MCF 10A (cell line): ENCODE results near the gene SIPA1L2. TPM values are rescaled to one million over a fixed set of nuclear protein-coding genes. Genes with fewer than 3 reads are reported as not detected.

ENCODE experiments used
- BruUV-seq: library from RNA; stranded (reverse); fragments of 400-500 nt; replicated peaks from 2 replicates; lab custom pipeline; 2021; lab: Mats Ljungman, UMichigan
- CTCF ChIA-PET: fragments of 300-600 bp; sonication (Branson Sonifier 250); formaldehyde crosslinking; extraction: SDS; loops from one replicate; lab custom pipeline; 2021; ENCODE audit warnings: antibody characterized with exemption, inconsistent platforms; lab: Yijun Ruan, JAX
- POLR2A ChIA-PET: fragments of 300-600, 350-650 bp; sonication (Branson Sonifier 250); formaldehyde crosslinking; extraction: SDS; loops from one replicate; lab custom pipeline; 2020; ENCODE audit warnings: antibody characterized with exemption, inconsistent platforms; lab: Yijun Ruan, JAX
- DNase-seq: peaks from one replicate; pipeline ENCODE4 v3.0.0-alpha.2; 2018; ENCODE audit not compliant: unreplicated experiment
- H3K27ac Mint-ChIP-seq: one replicate; pipeline ENCODE4 v1.8.0; 2022; ENCODE audit warnings: mild to moderate bottlenecking, low read depth, mixed read lengths; ENCODE audit not compliant: unreplicated experiment
- H3K27me3 Mint-ChIP-seq: one replicate; pipeline ENCODE4 v1.8.0; 2022; ENCODE audit warnings: mixed read lengths; ENCODE audit not compliant: insufficient read depth, unreplicated experiment
- H3K36me3 Mint-ChIP-seq: one replicate; pipeline ENCODE4 v1.8.0; 2022; ENCODE audit warnings: mild to moderate bottlenecking, moderate library complexity, mixed read lengths; ENCODE audit not compliant: insufficient read depth, unreplicated experiment
- H3K4me1 Mint-ChIP-seq: one replicate; pipeline ENCODE4 v1.8.0; 2022; ENCODE audit warnings: mixed read lengths; ENCODE audit not compliant: insufficient read depth, unreplicated experiment
- H3K4me3 Mint-ChIP-seq: one replicate; pipeline ENCODE4 v1.8.0; 2022; ENCODE audit warnings: mild to moderate bottlenecking, moderate library complexity, mixed read lengths; ENCODE audit not compliant: unreplicated experiment
- H3K9me3 Mint-ChIP-seq: one replicate; pipeline ENCODE4 v1.8.0; 2022; ENCODE audit warnings: mixed read lengths; ENCODE audit not compliant: unreplicated experiment
- intact Hi-C: fragments of 100-400 bp; cut with micrococcal nuclease; formaldehyde crosslinking; loops from 2 replicates; pipeline ENCODE4 v1.14.1; 2022
- total RNA-seq: library from RNA; stranded (reverse); gene quantifications from 2 replicates; pipeline ENCODE4 v1.2.3, GENCODE V29; 2022
- TF ChIP-seq, protein P1 (sequence below): fragments of 200-600 bp; IDR thresholded peaks from one replicate; pipeline ENCODE4 v1.8.0; 2022; ENCODE audit warnings: antibody characterized with exemption, mild to moderate bottlenecking; ENCODE audit not compliant: unreplicated experiment

SIPA1L2 gene
- total RNA-seq, 1 experiment from 2014 or later: 15.2 TPM

DNA sequence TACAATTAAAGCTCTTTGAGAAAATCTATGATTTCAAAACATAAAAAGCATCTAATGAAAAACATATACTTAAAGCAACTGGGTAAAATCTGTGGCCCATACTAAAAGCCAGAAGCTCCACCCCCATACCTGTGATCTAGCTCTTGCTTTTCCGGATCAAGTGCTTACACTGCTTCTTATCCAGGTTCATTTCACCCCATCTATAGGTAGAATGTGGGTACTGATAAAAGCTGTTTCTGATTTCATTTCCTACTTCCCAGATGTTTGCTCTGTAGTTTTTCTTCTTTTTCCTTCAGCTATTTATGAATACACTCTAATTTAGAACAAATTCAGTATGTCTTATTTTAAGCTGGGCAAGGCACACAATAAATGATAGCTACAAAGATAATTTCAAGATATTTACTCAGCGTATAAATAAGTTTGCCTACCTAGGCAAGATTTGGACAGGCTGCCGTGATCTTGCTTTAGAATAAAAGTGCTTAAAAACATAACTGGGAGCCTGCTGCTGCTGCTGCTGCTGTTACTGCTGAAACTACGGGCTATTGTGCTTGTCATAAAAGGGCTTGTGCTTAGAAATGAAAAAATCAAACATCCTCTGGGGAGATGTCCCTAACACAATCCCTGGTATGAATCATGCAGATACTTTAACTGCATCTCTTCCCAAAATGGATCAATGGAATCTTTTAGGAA, 2.1 kb downstream of the SIPA1L2 start:
- BruUV-seq: TSS peak; percentile 25

DNA sequence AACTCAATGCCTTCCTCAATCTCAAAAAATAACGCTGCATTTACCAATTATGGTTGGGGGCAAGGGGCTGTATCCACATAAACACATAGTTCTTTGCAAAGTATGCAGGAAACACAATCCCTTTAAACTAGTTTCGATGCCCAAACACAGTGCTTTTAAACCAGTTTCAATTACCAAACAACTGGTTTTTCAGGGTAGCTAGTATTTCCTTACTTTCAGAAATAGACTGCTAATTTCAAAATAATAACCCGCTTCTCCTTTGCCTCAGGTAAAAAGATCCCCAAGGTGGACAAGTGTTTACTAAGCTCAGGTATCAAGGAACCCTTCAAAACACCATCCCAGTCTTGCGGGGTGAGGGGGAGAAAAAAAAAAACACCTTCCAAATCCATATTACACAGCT, 2.8 kb downstream of the SIPA1L2 start:
- Mint-ChIP-seq H3K9me3 (no peaks in the 10 kb centered on the region), H3K4me3 (peak overlapping the region; percentile 97), H3K27ac (peak overlapping the region; percentile 3), H3K36me3 (peaks cover 6% of the 10 kb centered on the region), H3K27me3 (no peaks in the 10 kb centered on the region), H3K4me1 (peaks cover 46% of the 10 kb centered on the region)
- DNase-seq: no peak
- BruUV-seq: no TSS peak
- intact Hi-C loops: loop anchor here (1.0 to 10.0 kb wide), 8 partner anchors 98 to 745 kb away; no protein-coding TSS in a partner anchor
- ChIA-PET CTCF (interaction anchor here (0.6 to 6.4 kb wide), 139 partner anchors 9 to 1005 kb away, joined by 3 to 154 read pairs (median 5); no protein-coding TSS in a partner anchor), POLR2A (interaction anchor here (0.6 to 3.9 kb wide), 41 partner anchors 11 to 902 kb away, joined by 3 to 36 read pairs (median 5); no protein-coding TSS in a partner anchor)
- TF ChIP-seq, protein P1, sequence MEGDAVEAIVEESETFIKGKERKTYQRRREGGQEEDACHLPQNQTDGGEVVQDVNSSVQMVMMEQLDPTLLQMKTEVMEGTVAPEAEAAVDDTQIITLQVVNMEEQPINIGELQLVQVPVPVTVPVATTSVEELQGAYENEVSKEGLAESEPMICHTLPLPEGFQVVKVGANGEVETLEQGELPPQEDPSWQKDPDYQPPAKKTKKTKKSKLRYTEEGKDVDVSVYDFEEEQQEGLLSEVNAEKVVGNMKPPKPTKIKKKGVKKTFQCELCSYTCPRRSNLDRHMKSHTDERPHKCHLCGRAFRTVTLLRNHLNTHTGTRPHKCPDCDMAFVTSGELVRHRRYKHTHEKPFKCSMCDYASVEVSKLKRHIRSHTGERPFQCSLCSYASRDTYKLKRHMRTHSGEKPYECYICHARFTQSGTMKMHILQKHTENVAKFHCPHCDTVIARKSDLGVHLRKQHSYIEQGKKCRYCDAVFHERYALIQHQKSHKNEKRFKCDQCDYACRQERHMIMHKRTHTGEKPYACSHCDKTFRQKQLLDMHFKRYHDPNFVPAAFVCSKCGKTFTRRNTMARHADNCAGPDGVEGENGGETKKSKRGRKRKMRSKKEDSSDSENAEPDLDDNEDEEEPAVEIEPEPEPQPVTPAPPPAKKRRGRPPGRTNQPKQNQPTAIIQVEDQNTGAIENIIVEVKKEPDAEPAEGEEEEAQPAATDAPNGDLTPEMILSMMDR: no peak

More for the DNA sequence above, 2.1 kb downstream of the SIPA1L2 start:
- TF ChIP-seq, protein P1: peak; percentile 90
- Mint-ChIP-seq H3K4me1 (peaks cover 41% of the 10 kb centered on the region), H3K27me3 (no peaks in the 10 kb centered on the region), H3K27ac (peak overlapping the region; percentile 76), H3K4me3 (peak overlapping the region; percentile 97), H3K36me3 (peaks cover 6% of the 10 kb centered on the region), H3K9me3 (no peaks in the 10 kb centered on the region)
- ChIA-PET CTCF (interaction anchor here (0.5 to 6.4 kb wide), 143 partner anchors 9 to 1006 kb away, joined by 3 to 154 read pairs (median 5); no protein-coding TSS in a partner anchor), POLR2A (interaction anchor here (0.6 to 3.9 kb wide), 37 partner anchors 10 to 903 kb away, joined by 3 to 36 read pairs (median 5); no protein-coding TSS in a partner anchor)
- peak; percentile 92 for DNase-seq
- intact Hi-C loops: loop anchor here (1.0 to 10.0 kb wide), 11 partner anchors 98 to 761 kb away; no protein-coding TSS in a partner anchor

DNA sequence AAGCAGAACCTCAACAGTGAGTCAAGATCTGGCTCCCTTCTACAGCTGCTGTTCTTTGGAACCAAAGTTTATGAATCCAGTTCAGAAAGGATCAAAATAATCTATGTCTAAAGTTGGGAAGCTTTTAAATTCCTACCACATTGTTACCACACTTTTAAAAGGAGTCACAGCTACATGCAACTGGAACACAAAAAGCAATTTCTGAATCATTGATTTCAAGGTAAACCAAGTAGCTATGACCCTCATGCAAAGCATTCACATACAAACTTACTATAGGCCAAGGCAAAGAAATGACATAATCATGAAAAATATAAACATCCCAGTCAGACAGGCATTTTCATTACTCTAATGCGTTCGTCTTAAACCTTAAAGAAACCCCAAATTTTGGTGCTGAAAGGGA, 3.5 kb downstream of the SIPA1L2 start:
- H3K27ac Mint-ChIP-seq: no peak overlapping the region
- no peak for DNase-seq
- peaks cover 50% of the 10 kb centered on the region for H3K4me1 Mint-ChIP-seq
- TF ChIP-seq, protein P1: no peak
- CTCF ChIA-PET: interaction anchor here (0.6 to 6.4 kb wide), 56 partner anchors 8 to 901 kb away, joined by 3 to 154 read pairs (median 7); no protein-coding TSS in a partner anchor
- H3K27me3 Mint-ChIP-seq: no peaks in the 10 kb centered on the region
- no peak overlapping the region for H3K4me3 Mint-ChIP-seq
- POLR2A ChIA-PET: interaction anchor here (0.6 to 3.9 kb wide), 27 partner anchors 10 to 760 kb away, joined by 3 to 36 read pairs (median 6); no protein-coding TSS in a partner anchor
- no TSS peak for BruUV-seq
- peaks cover 6% of the 10 kb centered on the region for H3K36me3 Mint-ChIP-seq
- H3K9me3 Mint-ChIP-seq: no peaks in the 10 kb centered on the region
- intact Hi-C loops: loop anchor here (2.0 to 10.0 kb wide), 7 partner anchors 139 to 744 kb away; no protein-coding TSS in a partner anchor
